HG03280 (cell line): ENCODE measurements around the gene SLC50A1.
"Not testable (repeated sequence)": the region's sequence is repeated elsewhere in the genome, so short reads cannot be mapped to it uniquely, and the experiment has no call there.

Source experiments
- ATAC-seq: cut with Tn5 transposase; IDR thresholded peaks from one replicate; pipeline ENCODE4 v1.9.1; 2021; ENCODE audit warnings: mild to moderate bottlenecking, moderate library complexity; ENCODE audit not compliant: unreplicated experiment

Gene SLC50A1

DNA sequence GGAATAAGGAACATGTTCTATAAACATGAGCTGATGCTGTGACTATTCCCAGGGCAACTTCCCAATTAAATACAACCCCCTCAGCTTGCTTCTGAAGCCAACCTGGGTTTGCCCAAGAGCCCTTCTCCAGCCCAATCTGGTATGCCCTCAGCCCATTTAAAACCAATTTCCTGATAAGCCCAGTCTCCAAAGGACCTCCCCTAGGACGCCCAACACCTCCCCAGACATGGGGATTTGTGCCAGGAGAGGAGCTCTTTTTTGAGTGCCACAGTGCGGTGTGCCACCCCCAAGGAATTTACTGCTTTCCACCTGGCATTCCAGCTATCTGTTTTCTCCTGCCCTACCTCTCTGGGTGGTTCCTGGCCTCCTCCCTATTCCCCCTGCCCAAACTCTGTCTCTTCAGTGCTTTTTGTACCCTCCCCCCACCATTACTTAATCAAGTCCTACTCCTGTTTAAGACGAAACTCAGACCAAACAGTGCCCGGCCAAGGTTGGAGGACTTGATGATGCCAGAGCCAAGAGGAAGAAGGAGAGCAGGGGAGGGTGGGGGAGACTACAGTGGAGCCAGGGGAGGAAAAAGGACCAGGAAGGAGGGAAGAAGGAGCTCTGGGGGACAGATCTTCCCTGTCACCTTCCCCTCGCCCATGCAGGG, 19.4 kb upstream of the SLC50A1 start:
- no peak for ATAC-seq

DNA sequence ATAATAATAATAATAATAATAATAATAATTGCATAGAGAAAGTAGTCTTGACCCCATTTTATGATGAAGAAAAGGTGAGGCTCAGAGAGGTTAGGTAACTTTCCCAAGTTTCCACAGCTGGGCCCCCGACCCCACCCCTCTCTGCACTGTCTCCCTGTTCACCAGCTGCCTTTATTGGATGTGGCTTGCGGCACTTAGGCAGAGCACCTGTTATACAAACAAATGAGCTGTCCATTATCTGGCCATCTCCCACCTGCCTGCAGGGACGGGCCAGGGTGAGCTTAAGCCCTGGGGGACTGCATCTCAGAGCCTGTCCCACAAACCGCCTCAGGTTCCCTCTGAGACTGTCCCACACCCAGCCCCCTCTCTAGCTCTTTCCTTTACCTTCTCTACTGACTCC, 18.0 kb upstream of the SLC50A1 start:
- no peak for ATAC-seq

DNA sequence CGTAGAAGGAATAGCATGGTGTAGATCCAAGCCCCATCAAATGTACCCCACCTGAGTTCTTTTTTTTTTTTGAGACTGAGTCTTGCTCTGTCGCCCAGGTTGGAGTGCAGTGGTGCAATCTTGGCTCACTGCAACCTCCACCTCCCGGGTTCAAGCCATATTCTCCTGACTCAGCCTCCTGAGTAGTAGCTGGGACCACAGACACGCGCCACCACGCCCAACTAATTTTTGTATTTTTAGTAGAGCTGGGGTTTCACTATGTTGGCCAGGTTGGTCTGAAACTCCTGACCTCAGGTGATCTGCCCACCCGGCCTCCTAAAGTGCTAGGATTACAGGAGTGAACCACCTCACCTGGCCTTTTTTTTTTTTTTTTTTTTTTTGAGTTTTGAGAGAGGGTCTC, 17.6 kb upstream of the SLC50A1 start:
- not testable (repeated sequence) for ATAC-seq

DNA sequence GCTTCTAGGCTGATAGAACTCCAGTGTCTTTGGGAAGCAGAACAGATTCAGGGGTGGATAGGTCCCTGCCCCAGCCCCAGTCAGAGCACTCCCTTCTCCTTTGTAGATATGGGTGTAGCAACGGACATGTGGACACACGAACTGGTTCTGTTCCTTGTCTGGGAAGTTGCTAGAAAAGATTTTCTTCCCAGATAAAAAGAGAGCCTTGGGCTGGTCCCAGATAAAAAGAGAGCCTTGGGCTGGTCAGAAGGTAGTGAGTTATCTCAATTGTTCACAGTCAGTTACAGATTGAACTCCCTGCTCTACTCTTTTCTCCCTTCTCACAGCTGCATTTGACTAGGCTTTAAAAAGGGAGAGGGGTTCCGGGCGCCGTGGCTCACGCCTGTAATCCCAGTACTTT, 15.4 kb upstream of the SLC50A1 start:
- no peak for ATAC-seq

DNA sequence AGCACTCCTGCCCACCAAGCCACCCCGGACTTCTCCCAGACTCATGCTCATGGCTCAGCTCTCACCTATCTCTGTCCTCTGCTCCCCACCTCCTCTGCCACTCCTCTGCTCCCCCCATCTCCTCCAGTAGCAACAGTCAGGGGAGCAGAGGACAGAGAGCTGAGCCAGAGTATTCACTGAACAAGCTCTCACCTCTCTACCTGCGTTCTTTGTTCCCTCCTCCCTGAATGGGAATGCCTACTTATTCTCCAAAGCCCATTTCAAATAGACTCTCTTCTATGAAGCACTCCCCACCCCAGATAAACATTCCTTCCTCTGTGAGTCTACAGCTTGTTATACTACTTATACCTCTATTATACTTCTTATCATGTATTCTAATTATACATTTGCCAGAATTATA, 14.4 kb upstream of the SLC50A1 start:
- no peak for ATAC-seq

DNA sequence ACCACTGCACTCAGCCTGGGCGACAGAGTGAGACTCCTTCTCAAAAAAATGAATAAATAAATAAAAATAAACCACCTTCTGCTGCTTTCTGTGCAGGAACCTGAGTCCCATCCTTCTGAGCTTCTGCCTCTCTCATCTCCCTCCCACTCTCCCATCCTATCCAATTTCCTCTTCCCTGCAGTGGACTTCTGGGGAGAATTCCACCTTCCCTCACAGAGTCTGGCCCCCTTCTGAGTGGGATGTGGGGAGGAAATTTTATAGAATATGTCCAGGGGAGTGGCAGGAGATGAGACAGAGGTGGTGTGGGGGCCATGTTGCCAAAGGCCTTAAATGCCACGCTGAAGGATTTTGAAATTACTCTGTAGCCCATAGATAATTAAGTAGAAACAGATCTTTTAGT, 13.3 kb upstream of the SLC50A1 start:
- ATAC-seq = no peak

DNA sequence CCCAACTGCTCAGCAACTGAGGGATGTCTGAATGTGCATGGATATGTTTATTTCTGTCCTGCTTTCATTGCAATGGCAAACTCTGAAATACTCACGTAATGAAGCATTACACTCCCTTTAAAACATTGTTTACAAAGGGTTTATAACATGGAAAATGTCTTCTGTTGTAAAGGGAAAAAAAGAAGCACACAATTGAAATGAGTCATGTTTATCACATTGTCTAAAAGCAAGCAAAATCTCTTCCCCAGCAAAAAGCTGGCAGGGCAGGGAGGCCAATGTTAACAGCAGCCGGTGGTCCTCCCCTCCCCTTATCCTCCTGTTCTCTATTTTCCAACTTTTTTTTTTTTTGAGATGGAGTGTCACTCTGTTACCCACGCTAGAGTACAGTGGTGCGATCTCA, 11.9 kb upstream of the SLC50A1 start:
- ATAC-seq = no peak

DNA sequence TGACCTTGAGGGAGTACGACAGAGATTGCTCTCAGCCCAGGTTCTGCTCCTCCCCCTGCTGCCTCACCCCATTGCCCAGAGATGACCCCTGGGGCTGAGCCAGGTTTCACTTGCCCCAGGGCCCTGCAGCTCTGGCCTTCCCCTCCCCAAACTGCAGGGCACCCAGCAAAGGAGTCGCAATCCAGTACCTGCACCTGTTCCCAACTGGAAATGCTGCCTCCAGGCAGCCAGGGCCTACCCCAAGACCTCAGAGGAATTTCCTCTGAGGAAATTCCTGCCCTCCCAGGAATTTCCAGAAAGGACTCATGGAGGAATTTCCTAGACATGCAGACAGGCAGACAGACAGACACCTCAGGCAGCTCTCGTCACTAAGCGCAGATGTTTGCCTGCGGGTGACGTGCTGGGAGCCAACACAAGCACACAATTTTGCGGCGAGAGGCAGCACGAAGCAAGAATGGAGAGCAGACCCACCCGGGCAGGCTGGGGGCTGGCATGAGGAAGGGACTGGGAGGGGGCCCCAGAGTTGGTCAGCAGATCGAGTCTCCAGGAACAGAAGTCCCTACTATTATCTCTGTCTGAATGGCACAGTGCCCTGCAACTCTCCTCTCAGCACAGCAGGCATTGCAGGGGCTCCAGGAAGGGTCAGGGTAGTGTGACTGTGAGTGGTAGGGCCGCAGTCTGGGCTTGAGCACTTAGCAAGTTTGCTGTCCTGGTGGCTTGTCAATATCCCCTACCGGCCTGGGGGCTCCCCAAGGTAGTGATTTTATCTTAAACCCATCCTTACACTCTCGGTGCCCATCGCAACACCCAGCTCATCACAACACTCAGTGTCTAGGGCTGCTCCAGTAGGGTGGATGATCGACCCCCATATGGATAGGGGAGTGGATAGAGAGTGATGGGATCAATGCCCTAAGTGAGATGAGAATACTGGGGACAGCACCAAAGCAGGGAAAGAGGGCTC, 10.9 kb upstream of the SLC50A1 start:
- ATAC-seq = no peak

DNA sequence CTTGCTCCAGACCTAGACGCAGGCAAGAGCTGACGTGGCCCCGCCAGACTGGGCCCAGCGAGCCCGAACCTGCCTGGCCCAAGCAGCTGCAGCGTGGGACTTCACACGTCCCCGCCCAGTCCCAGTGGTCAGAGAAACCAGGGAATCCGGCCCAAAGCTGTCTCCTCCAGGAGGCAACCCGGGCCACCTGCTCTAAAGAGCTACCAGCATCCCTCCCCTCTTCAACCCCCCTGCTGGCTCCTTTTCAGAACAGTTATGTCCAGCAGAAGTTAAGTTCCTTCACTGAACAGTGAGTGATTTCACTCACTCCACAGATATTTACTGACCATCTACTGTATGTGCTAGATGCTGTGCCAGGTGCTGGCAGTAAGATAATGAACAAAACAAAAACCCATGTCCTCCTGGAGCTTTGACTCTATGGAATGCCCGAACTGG, 10.1 kb upstream of the SLC50A1 start:
- no peak for ATAC-seq

DNA sequence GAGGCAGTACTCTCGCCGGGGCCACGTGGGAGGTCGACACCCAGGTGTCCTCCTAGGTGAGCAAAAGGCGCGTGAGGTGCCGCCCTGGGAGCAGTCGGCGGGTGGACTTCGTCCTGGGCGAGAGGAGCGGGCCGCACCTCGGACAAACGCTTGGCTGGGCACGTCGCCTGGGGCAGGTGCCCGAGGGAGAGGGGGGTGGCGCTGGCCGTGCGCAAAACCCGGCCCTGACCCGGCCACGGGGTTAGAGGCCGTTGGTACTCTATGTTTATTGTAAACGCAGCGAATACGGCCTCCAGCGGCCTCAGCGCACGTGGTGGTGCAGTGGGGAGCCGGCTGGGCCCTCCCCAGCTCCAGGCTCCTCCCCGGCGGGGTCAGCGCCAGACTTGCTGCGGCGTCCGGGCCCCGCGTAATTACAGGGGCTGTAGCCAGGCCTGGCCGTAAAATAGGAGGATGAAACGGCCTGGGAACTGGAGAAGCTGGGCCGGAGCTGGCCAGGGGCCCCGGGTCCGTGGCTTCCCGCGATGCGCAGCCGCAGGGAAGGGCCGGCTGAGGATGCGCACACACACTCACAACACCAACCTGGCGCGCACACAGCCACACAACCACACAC, 9.6 kb upstream of the SLC50A1 start:
- no peak for ATAC-seq

DNA sequence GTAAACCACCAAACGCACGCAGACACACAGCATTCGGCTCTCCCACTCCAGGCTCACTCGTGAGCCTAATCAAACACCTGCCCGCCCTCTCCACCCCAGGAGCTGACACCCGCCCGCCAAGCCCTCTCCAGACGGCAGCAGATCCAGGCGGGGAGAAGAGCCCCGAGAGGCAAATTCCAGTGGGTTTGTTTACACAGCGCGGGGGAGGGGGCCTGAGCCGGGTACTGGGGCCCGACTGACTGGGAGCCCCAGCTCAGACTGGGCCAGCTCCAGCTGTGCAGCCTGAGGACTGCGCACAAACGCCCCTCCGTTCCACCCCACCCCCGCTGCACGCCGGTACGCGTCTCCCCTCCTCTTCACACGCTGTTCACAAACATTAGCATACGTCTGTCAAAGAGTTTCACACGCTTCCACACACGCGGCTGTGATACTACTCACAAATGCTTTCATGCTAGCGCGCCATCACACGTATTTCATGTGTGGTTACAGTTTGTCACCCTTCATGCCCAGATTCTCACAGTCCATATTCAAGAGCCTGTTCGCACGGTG, 9.0 kb upstream of the SLC50A1 start:
- no peak for ATAC-seq

DNA sequence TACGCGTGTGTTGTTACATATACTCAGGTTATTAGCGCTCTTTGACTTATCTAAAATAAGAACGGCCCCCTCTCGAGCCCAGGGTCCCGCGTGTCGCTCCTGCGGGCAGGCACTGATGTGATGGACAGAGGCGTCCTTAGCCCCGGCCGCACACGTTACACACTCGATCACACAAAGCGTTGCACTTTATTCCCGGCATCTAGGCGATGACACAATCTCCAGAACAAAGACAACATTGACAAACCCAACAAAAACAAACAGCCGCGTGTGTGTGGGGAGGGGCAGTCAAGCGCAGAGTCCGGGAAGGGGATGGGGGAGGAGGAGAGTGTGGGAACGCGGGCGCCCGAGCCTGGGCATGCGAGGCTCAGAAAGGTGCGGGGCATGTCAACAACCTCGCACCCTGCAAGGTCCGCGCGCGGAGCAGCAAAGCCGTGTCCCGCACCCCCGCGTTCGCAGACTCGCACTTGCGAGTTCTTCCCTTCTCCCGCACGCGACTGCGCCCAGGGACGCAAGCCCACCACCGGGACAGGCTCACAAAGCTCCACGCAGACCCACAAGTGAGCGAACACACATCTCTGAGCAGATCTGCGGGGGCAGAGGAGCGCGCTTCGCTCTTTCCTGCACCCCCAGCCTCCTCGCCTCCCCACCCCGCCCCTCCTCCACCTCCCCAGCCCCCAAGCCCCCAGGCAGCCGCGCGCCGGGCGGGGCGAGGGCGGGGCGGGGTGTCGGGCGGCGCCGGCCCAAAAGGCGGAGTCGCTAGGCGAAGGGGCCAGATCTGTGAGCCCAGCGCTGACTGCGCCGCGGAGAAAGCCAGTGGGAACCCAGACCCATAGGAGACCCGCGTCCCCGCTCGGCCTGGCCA, 8.3 kb upstream of the SLC50A1 start, which contains the start of gene EFNA1:
EFNA1 (plus strand) TSS at position 772 of the 862 bp plus-strand sequence. CDS start 102 bp downstream, outside the sequence.
- ATAC-seq = no peak

DNA sequence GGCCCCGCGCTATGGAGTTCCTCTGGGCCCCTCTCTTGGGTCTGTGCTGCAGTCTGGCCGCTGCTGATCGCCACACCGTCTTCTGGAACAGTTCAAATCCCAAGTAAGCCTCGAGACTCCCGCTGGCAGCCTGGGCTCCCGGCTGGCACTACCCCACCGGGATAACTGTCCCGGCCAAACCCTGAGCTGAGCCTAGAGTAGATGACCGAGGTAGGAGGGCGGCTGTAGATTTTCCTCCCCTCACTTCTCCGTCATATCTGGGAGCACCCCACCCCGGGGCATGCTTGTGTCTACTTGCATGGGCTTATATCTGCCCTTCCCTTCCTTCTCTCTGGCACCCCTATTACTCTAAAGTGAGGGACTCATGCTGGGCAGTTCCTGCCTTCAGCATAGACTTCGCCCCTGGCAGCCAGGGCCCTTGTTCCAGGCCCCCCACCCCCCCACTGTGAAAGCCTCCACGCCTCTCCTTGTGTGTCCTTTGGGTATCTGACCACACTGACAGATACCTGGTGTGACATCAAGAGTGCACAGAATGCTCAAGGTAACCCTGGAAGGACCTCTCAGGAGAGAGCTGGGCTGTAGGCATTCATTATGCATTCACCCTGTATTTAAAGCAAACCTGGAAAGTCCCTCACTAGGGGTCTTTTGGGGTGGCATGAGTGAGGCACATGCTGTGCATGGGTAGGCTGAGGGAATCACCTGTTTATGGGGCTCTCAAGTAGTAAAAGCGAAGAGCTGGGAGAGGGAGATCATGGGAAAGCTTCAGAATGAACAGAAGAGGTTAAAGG, 7.5 kb upstream of the SLC50A1 start:
- ATAC-seq = no peak

DNA sequence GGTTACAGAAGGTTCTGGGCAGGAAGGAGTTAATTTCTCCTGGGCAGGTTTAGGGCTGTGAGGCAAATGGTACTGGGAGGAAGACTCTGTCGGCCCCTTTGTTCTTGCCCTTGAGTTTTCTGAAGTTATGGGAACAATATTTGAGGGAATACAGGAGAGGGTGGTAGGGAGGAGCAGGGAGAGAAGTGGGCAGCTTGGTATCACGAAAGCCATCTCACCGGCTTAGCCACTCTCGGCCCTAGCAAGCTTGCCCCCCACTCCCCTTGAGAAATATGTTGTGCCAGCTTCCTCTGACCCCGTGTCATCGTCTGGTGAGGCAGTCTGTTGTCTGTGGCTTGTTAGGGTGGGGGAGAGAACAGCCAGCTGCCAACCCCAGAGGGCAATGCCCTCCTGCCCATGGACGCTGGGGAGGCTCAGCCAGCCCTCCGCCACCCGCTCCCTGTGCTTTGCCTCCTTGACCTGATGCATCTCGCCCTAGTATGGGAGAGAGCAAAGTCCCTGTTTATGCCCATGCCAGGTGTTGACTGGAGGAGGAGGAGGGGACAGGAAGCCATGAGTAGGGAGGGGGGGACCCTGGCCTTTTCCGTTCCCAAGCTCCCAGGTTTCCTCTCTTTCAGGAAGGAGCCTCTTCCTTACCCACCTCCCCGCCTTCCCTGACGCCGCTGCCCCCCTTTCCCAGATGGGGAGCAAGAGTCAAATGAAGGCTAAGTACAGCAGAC, 6.7 kb upstream of the SLC50A1 start:
- ATAC-seq = no peak

DNA sequence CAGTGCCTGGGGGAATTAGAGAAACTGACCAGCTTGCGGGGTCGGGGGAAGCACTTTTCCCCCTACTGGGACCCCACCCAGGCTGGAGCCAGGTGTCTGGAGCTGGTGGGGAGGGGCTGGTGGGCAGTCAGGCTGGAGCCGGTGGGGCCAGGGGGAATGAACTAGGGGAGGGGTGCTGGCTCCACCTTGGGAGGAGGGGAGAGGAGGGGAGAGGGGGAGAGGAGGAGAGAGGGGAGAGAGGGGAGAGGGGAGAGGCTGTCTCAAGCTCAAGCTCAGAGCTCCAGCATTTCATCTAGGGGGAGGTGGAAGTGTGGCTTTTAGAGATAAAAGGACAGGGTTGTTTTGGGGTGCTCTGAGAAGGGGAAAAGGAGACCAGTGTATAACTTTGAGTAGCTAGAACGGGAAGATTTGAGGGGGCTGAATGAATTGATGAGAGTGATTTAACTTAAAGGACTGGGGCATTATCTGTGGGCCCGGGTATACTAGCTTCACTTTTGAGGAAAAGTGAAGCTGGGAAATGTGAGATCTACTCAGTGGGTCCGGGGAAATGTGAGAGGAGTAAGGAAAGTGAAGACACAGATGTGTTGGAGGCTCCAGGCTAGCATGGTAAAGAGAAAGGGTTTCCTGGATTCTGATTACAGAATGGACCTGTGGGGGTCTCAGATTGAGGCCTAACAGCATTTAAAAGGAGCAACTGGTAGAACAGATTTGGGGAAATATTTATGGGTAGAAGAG, 5.2 kb upstream of the SLC50A1 start:
- no peak for ATAC-seq

DNA sequence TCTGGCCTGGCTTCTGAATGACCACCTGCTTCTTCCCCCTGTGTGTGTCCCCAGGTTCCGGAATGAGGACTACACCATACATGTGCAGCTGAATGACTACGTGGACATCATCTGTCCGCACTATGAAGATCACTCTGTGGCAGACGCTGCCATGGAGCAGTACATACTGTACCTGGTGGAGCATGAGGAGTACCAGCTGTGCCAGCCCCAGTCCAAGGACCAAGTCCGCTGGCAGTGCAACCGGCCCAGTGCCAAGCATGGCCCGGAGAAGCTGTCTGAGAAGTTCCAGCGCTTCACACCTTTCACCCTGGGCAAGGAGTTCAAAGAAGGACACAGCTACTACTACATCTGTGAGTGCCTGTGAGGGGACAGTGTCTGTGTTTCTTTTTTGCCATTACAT, 4.4 kb upstream of the SLC50A1 start:
- ATAC-seq = no peak

DNA sequence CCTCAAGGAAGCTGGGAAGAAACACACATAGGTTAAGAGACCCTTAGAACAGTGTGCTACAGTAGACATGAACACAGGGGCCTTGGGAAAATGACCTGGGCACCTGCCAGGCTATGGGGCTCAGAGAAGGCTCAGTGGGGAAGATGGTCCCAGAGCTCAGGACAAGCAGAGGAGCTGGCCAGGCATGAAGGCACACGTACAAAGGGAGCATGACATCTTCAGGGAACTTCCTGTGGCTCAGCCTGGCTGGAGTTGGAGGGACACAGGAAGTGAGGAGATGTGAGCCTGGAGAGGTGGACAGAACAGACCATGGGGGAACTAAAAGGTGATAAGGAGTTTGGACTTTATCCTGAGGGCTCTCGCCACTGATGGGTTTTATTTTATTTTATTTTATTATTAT, 3.8 kb upstream of the SLC50A1 start:
- ATAC-seq = no peak

DNA sequence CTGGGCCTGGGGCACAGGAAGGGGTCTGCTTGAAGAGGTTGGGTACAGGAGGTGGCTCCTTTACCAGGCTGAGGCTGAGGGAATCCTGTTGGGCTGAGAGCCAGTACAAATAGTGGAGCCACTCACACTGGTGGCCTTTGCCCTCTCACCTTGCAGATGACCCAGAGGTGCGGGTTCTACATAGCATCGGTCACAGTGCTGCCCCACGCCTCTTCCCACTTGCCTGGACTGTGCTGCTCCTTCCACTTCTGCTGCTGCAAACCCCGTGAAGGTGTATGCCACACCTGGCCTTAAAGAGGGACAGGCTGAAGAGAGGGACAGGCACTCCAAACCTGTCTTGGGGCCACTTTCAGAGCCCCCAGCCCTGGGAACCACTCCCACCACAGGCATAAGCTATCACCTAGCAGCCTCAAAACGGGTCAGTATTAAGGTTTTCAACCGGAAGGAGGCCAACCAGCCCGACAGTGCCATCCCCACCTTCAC, 1.8 kb upstream of the SLC50A1 start:
- ATAC-seq = no peak
